GM12874 (cell line): ENCODE results near the gene SALL4.

Experiments
- CTCF ChIP-seq: IDR thresholded peaks from 2 replicates; pipeline ENCODE4 v1.5.1; 2011; ENCODE audit warnings: low read depth, mild to moderate bottlenecking, control low read depth, low read length, moderate library complexity; ENCODE audit not compliant: insufficient read depth

Gene SALL4

GRCh38 chr20:51735728-51736600, 66.4 kb downstream of the SALL4 start:
- no peak for TF ChIP-seq CTCF

GRCh38 chr20:51734876-51735720, 67.2 kb downstream of the SALL4 start:
- TF ChIP-seq CTCF = no peak

GRCh38 chr20:51733070-51733469, 69.3 kb downstream of the SALL4 start:
- no peak for TF ChIP-seq CTCF
